Measurements from ENCODE around the gene CROCC2.

CROCC2 gene

DNA sequence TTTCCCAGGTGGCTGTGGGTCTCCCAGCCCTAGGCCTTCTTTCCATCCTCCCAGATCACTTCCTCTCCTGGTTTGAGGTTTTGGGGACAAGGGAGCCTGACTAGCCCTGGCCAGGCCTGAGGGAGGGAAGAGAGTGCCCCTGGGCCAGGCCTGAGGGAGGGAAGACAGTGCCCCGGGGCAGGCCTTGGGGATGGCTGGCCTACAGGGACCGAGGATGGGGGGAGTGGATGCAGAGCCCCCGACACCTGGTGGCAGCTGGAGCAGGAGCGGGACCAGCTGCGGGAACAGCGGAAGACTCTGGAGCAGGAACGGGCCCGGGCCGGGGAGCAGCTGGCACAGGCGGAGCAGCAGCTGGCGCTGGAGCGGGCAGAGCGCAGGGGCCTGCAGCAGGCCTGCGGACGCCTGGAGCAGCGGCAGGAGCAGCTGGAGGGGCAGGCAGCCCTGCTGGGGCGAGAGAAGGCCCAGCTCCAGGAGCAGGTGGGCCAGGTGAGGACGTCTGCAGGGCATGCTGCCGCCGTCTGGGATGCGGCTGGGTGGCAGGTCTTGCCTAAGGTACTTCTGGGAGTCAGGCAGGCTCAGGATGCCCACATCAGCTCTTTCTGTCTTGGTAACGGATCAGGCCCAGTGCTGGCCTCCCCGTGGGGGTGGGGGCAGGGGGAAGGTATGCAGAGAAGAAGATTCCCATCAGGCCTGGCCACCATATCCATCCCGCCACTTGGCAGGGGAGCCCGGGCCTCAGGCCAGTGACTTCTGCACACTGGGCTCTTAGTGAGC is 29.2 kb downstream of the CROCC2 start:
- no peak for TF ChIP-seq EZH2phosphoT487 (IDR thresholded peaks at IDR 0.05; ENCODE audit: borderline replicate concordance, low read length)
- TF ChIP-seq, protein P1, sequence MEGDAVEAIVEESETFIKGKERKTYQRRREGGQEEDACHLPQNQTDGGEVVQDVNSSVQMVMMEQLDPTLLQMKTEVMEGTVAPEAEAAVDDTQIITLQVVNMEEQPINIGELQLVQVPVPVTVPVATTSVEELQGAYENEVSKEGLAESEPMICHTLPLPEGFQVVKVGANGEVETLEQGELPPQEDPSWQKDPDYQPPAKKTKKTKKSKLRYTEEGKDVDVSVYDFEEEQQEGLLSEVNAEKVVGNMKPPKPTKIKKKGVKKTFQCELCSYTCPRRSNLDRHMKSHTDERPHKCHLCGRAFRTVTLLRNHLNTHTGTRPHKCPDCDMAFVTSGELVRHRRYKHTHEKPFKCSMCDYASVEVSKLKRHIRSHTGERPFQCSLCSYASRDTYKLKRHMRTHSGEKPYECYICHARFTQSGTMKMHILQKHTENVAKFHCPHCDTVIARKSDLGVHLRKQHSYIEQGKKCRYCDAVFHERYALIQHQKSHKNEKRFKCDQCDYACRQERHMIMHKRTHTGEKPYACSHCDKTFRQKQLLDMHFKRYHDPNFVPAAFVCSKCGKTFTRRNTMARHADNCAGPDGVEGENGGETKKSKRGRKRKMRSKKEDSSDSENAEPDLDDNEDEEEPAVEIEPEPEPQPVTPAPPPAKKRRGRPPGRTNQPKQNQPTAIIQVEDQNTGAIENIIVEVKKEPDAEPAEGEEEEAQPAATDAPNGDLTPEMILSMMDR (IDR thresholded peaks at IDR 0.05; ENCODE audit: low read depth, low read length, poor library complexity, severe bottlenecking) = no peak
- Histone ChIP-seq H3K36me3 (ENCODE audit: control insufficient read depth, low read length) (no peaks in the 10 kb centered on the region), H4K20me1 (ENCODE audit: control insufficient read depth, insufficient read depth, low read depth, low read length) (no peaks in the 10 kb centered on the region), H3F3A (ENCODE audit: control insufficient read depth, insufficient read depth) (no peaks in the 10 kb centered on the region), H3K4me3 (ENCODE audit: low read length) (no peak overlapping the region), H3K27me3 (ENCODE audit: control insufficient read depth, low read length) (no peaks in the 10 kb centered on the region), H3K4me1 (ENCODE audit: control insufficient read depth, low read length) (no peaks in the 10 kb centered on the region), H3K79me2 (ENCODE audit: control insufficient read depth, low read length) (no peaks in the 10 kb centered on the region), H3K9me3 (ENCODE audit: control insufficient read depth, insufficient read depth, low read length) (no peaks in the 10 kb centered on the region), H3K27ac (ENCODE audit: low read depth, low read length) (no peak overlapping the region), H3K9me2 (replicated peaks; ENCODE audit: control insufficient read depth, low read length) (no peaks in the 10 kb centered on the region), H3K4me2 (ENCODE audit: low read length) (no peak overlapping the region)

DNA sequence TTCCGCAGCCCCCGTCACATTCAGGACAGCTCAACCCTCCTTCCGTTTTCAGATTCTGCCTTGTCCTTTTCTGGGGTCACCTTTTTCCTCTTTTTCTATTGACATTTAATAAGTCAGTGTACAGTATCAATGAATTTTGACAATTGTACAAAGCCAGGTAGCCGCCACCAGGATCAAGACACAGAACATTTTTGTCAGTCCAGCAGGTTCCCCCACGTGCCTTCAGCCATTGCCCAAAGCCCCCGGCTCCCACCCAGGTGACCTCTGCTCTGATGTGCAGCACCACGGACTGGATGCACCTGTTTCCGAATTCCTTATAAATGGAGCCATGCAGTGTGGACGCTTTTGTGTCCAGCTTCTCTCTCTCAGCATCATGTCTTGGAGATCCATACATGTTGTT is 30.0 kb downstream of the CROCC2 start:
- Histone ChIP-seq H3K9me3 (ENCODE audit: control insufficient read depth, insufficient read depth, low read length) (no peaks in the 10 kb centered on the region), H4K20me1 (ENCODE audit: control insufficient read depth, insufficient read depth, low read depth, low read length) (no peaks in the 10 kb centered on the region), H3K27me3 (ENCODE audit: control insufficient read depth, low read length) (no peaks in the 10 kb centered on the region), H3K4me2 (ENCODE audit: low read length) (no peak overlapping the region), H3K4me3 (ENCODE audit: low read length) (no peak overlapping the region), H3K27ac (ENCODE audit: low read depth, low read length) (no peak overlapping the region), H3K9me2 (replicated peaks; ENCODE audit: control insufficient read depth, low read length) (no peaks in the 10 kb centered on the region), H3K4me1 (ENCODE audit: control insufficient read depth, low read length) (no peaks in the 10 kb centered on the region), H3K79me2 (ENCODE audit: control insufficient read depth, low read length) (no peaks in the 10 kb centered on the region), H3F3A (ENCODE audit: control insufficient read depth, insufficient read depth) (no peaks in the 10 kb centered on the region), H3K36me3 (ENCODE audit: control insufficient read depth, low read length) (no peaks in the 10 kb centered on the region)
- TF ChIP-seq, protein P1 (IDR thresholded peaks at IDR 0.05; ENCODE audit: low read depth, low read length, poor library complexity, severe bottlenecking) = no peak
- no peak for TF ChIP-seq EZH2phosphoT487 (IDR thresholded peaks at IDR 0.05; ENCODE audit: borderline replicate concordance, low read length)

DNA sequence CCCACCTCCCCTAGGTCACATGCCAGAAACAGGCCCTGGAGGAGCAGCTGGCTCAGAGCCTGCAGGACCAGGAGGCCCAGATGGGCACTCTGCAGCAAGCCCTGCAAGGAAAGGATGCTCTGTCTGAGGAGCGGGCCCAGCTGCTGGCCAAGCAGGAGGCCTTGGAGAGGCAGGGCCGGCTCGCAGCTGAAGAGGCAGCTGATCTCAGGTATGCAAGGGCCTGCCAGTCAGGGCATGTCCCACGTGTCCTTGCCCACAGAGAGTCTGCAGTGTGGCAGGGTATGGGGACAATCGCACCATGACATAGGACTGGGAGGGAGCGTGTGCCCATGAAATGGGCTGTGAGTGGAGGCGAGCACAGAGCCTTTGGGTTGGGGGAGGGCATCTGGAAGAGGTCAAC is 39.9 kb downstream of the CROCC2 start:
- H3K27me3 ChIP-seq (ENCODE audit: control insufficient read depth, low read length) = peaks cover 6% of the 10 kb centered on the region; the same call in 1 of the 2 replicates
- no peaks in the 10 kb centered on the region for H3F3A ChIP-seq (ENCODE audit: control insufficient read depth, insufficient read depth)
- no peaks in the 10 kb centered on the region for H4K20me1 ChIP-seq (ENCODE audit: control insufficient read depth, insufficient read depth, low read depth, low read length)
- H3K9me2 ChIP-seq (replicated peaks; ENCODE audit: control insufficient read depth, low read length) = no peaks in the 10 kb centered on the region
- no peaks in the 10 kb centered on the region for H3K4me1 ChIP-seq (ENCODE audit: control insufficient read depth, low read length)
- no peak overlapping the region for H3K4me2 ChIP-seq (ENCODE audit: low read length)
- no peaks in the 10 kb centered on the region for H3K9me3 ChIP-seq (ENCODE audit: control insufficient read depth, insufficient read depth, low read length)
- no peak overlapping the region for H3K27ac ChIP-seq (ENCODE audit: low read depth, low read length)
- H3K79me2 ChIP-seq (ENCODE audit: control insufficient read depth, low read length) = no peaks in the 10 kb centered on the region
- TF ChIP-seq, protein P1 (IDR thresholded peaks at IDR 0.05; ENCODE audit: low read depth, low read length, poor library complexity, severe bottlenecking) = no peak
- no peak for TF ChIP-seq EZH2phosphoT487 (IDR thresholded peaks at IDR 0.05; ENCODE audit: borderline replicate concordance, low read length)
- H3K4me3 ChIP-seq (ENCODE audit: low read length) = no peak overlapping the region
- H3K36me3 ChIP-seq (ENCODE audit: control insufficient read depth, low read length) = no peaks in the 10 kb centered on the region
